GM12801 (cell line): Measurements from ENCODE around the gene ARHGEF17.

Source experiments
- TF ChIP-seq, protein P1 (sequence below): IDR thresholded peaks from one replicate; pipeline ENCODE4 v1.5.1; 2011; ENCODE audit warnings: control low read depth; ENCODE audit not compliant: insufficient read length; ENCODE audit errors: extremely low read depth

Gene ARHGEF17

DNA sequence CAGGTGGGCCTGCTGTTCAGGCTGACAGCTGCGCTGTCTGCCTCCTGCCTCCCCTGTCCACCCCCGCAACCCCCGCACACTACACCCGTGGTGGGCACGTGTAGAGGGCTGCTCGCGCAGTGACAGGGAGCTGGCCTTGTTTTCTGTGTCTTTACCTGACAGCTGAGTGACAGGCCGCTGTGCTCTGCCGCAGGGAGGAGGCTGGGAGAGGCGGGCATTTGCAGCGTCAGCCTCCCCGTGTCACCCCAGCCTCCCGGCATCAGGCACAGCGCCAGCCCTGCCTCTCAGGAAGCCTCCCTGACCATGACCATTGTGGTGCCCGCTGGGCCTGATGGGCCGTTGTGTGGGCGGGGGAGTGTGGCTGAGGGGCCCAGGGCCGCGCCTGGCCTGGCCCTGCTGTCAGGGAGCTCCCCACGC is 36.1 kb downstream of the ARHGEF17 start:
- TF ChIP-seq, protein P1, sequence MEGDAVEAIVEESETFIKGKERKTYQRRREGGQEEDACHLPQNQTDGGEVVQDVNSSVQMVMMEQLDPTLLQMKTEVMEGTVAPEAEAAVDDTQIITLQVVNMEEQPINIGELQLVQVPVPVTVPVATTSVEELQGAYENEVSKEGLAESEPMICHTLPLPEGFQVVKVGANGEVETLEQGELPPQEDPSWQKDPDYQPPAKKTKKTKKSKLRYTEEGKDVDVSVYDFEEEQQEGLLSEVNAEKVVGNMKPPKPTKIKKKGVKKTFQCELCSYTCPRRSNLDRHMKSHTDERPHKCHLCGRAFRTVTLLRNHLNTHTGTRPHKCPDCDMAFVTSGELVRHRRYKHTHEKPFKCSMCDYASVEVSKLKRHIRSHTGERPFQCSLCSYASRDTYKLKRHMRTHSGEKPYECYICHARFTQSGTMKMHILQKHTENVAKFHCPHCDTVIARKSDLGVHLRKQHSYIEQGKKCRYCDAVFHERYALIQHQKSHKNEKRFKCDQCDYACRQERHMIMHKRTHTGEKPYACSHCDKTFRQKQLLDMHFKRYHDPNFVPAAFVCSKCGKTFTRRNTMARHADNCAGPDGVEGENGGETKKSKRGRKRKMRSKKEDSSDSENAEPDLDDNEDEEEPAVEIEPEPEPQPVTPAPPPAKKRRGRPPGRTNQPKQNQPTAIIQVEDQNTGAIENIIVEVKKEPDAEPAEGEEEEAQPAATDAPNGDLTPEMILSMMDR = no peak

DNA sequence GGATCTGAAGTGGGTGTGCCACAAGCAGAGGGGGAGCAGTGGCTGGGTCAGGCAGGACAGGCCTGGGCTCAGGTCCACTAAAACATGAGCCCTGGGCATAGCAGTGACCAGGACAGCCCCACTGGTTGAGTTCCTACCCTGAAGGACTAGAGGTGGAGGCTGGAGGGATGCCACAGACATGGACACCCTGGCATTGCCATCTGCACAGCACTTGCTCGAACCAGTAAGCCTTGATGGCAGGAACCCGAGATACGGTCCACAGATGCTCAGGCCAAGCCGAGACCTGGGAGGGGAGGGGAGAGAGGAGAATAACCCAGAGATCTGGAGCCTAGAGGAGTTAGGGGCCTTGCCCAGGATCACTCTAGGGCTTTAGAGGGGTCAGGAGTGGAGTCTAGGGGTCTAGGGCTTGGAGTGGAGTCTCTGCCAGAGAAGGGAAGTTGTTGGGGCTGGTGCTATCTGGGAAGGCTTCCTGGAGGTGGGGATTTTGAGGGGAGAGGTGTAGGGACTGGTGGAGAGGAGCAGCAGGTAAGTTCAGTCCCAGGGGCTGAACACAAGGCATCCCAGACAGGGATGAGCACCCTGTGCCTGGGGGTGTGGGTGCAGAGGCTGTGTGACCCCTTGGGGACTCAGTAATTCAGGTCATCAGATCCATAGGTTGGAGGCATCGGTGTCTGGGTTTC is 37.5 kb downstream of the ARHGEF17 start:
- TF ChIP-seq, protein P1 = no peak

DNA sequence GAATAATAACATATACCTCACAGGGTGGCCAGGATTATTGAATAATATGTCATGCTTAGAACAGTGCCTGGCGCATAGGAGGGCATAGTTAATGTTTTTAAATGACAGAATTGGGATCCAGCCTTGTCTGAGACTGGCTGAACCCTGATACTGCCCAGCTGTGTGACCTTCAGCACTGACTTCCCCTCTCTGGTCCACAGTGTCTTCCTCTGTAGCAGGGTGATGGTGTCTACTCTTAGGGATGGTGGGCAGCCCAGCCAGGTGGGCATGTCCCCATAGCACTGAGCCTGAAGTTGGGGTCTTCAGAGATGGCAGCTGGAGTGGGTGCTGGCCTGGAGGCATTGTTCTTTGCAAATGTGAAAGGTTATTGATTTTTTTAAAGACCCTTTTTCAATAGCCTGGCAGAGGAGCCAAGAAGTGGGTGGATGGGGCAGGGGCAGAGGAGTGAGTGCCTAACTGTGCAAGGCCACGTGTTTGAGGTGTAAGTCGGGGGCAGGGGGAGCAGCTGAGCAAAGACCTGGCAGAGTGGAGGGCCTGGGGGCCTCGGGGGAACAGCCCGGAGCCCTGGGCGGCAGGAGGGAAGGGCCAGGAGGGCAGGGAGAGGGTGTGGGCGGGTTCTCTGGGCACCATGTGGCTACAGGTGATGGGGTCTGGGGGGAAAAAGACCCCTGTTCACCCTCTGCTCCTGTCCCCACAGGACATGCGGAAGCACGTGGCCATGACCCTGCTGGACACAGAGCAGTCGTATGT is 38.3 kb downstream of the ARHGEF17 start:
- TF ChIP-seq, protein P1 = no peak

DNA sequence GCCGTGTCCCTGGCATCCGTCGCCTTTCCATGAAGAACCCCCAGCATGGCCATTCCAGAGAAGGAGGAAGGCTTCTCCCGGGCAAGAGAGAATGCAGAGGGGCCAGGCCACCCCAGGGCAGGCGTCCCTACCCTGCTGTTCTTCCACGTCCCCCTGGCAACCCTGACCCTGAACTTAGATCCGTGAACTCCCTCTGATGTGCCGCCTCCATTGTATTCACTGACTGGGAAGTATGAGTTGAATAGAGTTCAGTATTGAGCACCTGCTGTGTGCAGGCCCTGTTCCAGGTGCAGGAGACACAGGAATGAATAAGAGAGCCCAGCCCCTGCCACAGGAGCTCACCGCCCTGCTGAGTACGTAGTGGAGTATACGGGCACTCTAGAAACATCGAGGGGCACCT is 39.0 kb downstream of the ARHGEF17 start:
- TF ChIP-seq, protein P1 = no peak

DNA sequence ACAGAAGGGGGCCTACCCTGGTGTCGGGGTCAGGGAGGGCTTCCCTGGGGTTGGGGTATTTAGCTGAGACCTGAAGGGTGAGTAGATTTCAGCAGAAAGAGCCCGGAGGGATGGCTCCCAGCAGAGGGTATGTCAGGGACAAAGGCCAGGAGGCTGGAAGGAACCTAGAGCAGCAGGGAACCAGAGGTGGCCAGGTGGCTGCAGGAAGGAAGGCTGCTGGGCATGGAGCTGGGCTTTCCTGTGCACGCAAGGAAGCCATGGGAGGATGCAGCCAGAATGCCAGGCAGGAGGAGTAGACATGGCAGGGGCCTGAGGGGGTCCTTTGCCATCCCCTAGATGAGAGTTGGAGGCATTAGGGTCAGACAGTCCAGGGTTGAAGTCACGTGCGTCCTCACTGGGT is 40.8 kb downstream of the ARHGEF17 start:
- TF ChIP-seq, protein P1 = no peak

DNA sequence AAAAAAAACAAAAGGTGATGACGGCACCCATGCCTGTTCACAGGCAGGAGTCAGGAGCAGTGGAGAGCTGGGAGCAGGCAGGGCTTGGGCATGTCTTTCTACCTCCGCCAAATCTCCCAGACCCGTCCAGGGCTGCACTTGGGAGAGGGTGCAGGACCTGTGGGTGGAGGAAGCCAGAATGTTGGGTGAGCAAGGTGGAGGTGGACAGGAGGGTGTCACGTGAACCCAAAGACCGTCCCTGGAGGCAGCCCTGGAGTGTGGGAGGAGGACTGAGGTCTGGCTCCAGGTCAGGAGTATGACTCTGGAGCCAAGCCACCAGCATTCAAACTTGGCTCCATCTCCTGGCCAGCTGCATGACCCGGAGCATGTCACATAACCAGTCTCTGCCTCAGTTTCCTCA is 41.6 kb downstream of the ARHGEF17 start:
- TF ChIP-seq, protein P1 = no peak

DNA sequence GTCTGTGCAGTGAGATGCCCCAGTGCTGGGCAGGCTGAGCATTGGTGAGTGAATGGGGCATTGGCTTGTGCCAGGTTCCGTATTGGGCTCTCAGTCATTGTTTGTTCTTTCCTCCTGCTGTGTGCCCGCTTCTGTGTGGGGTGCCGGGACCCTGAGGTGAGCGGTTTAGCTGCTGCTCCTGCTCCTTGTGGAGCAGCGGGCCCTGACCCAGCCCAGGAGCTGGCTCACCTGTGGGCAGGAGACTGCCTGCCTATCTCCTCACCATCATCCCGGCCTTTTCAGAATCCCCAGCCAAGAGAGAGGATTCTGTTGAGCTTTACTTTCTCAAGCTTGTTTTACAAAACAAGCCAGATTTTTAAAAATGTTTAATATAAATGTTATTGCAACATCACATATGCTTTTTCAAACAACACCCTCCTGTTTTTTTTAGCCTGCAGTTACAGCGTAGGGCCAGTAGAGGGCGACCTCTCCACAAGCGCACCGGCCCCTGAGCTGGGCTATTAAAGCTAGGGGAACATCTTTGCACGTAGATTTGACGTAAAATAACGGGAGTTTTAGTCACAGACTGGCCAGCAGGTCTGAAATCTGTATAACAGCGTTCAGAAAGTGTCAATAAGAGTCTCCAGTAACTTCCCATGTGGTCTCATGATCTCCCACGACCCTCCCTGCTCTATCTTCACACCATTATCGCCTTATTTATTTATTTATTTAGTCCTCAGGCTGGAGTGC is 43.0 kb downstream of the ARHGEF17 start:
- TF ChIP-seq, protein P1 = peak; percentile 95
